Osteocyte (in vitro differentiated cells): Measurements from ENCODE around the gene PAPPA2. TPM values are rescaled to one million over a fixed set of nuclear protein-coding genes. Genes with fewer than 3 reads are reported as not detected.

ENCODE experiments used
- DNase-seq: peaks from one replicate; pipeline ENCODE4 v3.0.0; 2021; ENCODE audit warnings: mixed read lengths; ENCODE audit not compliant: unreplicated experiment; ENCODE audit errors: extremely low spot score
- H3K27ac Mint-ChIP-seq: one replicate; pipeline ENCODE4 v1.8.0; 2021; ENCODE audit warnings: mild to moderate bottlenecking, mixed read lengths; ENCODE audit not compliant: unreplicated experiment
- H3K27me3 Mint-ChIP-seq: one replicate; pipeline ENCODE4 v1.8.0; 2021; ENCODE audit warnings: mixed read lengths; ENCODE audit not compliant: unreplicated experiment
- H3K36me3 Mint-ChIP-seq: one replicate; pipeline ENCODE4 v1.8.0; 2021; ENCODE audit warnings: mixed read lengths; ENCODE audit not compliant: unreplicated experiment
- H3K4me1 Mint-ChIP-seq: one replicate; pipeline ENCODE4 v1.8.0; 2021; ENCODE audit warnings: mixed read lengths; ENCODE audit not compliant: unreplicated experiment
- H3K4me3 Mint-ChIP-seq: one replicate; pipeline ENCODE4 v1.8.0; 2021; ENCODE audit warnings: mild to moderate bottlenecking, moderate library complexity, mixed read lengths; ENCODE audit not compliant: unreplicated experiment
- H3K9me3 Mint-ChIP-seq: one replicate; pipeline ENCODE4 v1.8.0; 2021; ENCODE audit warnings: mixed read lengths; ENCODE audit not compliant: unreplicated experiment
- CTCF ChIP-seq: fragments of 200-600 bp; sonication (generic); IDR thresholded peaks from 2 replicates; pipeline ENCODE4 v1.5.0; 2021; ENCODE audit warnings: antibody characterized with exemption, mild to moderate bottlenecking, moderate library complexity
- total RNA-seq: library from RNA; stranded (reverse); gene quantifications from 2 replicates; pipeline ENCODE4 v1.2.1, GENCODE V29; 2021

The PAPPA2 gene
- total RNA-seq, 1 donor from 2014 or later, result 0.35 TPM

DNA sequence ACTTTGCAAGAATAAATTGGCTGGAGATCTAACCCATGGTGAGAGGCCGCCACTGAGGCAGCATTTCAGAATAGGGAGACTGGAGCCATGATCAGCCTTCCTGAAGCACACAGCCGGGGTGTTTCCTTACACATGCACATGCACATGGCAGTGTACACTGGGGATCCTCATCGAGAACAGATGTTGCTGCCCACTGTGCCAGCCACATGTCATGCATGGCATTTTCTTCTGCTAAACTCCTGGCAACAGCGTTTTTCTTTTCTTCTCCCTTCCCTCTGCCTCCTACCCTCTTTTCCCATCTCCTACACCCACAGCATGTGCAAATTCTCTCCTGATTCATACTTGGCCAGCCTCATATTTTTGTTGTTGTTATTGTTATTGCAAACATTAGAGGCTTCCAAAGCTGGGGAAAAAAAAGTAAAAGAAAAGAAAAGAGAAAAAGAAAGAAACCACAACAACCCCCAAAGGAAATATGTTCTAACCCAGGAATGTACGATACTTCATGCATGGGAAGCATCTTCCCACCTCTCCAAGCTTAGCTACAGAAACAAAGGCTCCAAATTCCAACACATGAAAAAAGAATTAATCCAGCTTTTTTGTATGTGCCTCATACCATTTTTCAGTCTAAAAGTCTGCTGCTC lies 357.5 kb downstream of the PAPPA2 start:
- no peak overlapping the region for H3K27ac Mint-ChIP-seq
- H3K4me1 Mint-ChIP-seq, result no peaks in the 10 kb centered on the region
- no peaks in the 10 kb centered on the region for H3K9me3 Mint-ChIP-seq
- H3K27me3 Mint-ChIP-seq, result no peaks in the 10 kb centered on the region
- TF ChIP-seq CTCF, result no peak
- no peak for DNase-seq
- no peaks in the 10 kb centered on the region for H3K36me3 Mint-ChIP-seq
- no peak overlapping the region for H3K4me3 Mint-ChIP-seq

GRCh38 chr1:176826265-176826664 lies 363.3 kb downstream of the PAPPA2 start:
- H3K27me3 Mint-ChIP-seq, result no peaks in the 10 kb centered on the region
- DNase-seq, result no peak
- no peak overlapping the region for H3K27ac Mint-ChIP-seq
- no peak for TF ChIP-seq CTCF
- no peaks in the 10 kb centered on the region for H3K4me1 Mint-ChIP-seq
- no peaks in the 10 kb centered on the region for H3K36me3 Mint-ChIP-seq
- no peak overlapping the region for H3K4me3 Mint-ChIP-seq
- H3K9me3 Mint-ChIP-seq, result no peaks in the 10 kb centered on the region

GRCh38 chr1:176829261-176829660 lies 366.3 kb downstream of the PAPPA2 start:
- Mint-ChIP-seq H3K4me3 (no peak overlapping the region), H3K36me3 (no peaks in the 10 kb centered on the region), H3K27ac (no peak overlapping the region), H3K4me1 (no peaks in the 10 kb centered on the region), H3K9me3 (no peaks in the 10 kb centered on the region), H3K27me3 (no peaks in the 10 kb centered on the region)
- TF ChIP-seq CTCF, result no peak
- DNase-seq, result no peak

GRCh38 chr1:176831150-176831549 lies 368.2 kb downstream of the PAPPA2 start:
- no peaks in the 10 kb centered on the region for H3K9me3 Mint-ChIP-seq

GRCh38 chr1:176837708-176838107 lies 374.7 kb downstream of the PAPPA2 start:
- Mint-ChIP-seq H3K27me3 (peaks cover 6% of the 10 kb centered on the region), H3K36me3 (no peaks in the 10 kb centered on the region), H3K4me3 (no peak overlapping the region), H3K4me1 (no peaks in the 10 kb centered on the region), H3K9me3 (no peaks in the 10 kb centered on the region), H3K27ac (no peak overlapping the region)
- DNase-seq, result no peak
- TF ChIP-seq CTCF, result no peak

More at GRCh38 chr1:176831150-176831549, 368.2 kb downstream of the PAPPA2 start:
- Mint-ChIP-seq H3K4me1 (no peaks in the 10 kb centered on the region), H3K27ac (no peak overlapping the region), H3K27me3 (no peaks in the 10 kb centered on the region), H3K4me3 (no peak overlapping the region), H3K36me3 (no peaks in the 10 kb centered on the region)
- TF ChIP-seq CTCF, result no peak
- no peak for DNase-seq
